ENCODE measurements around the gene TRMT1. TPM values are rescaled to one million over a fixed set of nuclear protein-coding genes. Genes with fewer than 3 reads are reported as not detected.

The TRMT1 gene
- total RNA-seq (2021; fragmentation: NEBNext Ultra II Directional; extraction: Animal tissue kit (Norgen Biotek cat#: 25700)) (96.6 and 99.3 TPM in 2 replicates), polyA plus RNA-seq (2011; rRNA removed) (77.4 and 118 TPM in 2 replicates), polyA minus RNA-seq (2011; rRNA and poly(A)+ RNA removed) (38.6 and 46.1 TPM in 2 replicates)
- polyA plus RNA-seq (2011; cell fraction: cytosol; rRNA removed), result 94.9 TPM
- polyA plus RNA-seq (2011; cell fraction: nucleus; rRNA removed), result 298 TPM
- 66.0 to 95.2 TPM (median 84.7 TPM) in 4 replicates for polyA plus RNA-seq (2012, experiment 1 of 2)
- 75.5 TPM for polyA plus RNA-seq (2012, experiment 2 of 2)
- 69.1 TPM for polyA plus RNA-seq (2013, experiment 1 of 2)
- polyA plus RNA-seq (2013, experiment 2 of 2), result 65.4 TPM
- polyA minus RNA-seq (2011; cell fraction: cytosol; rRNA and poly(A)+ RNA removed), result 52.8 TPM
- polyA minus RNA-seq (2011; cell fraction: nucleus; rRNA and poly(A)+ RNA removed), result 64.4 TPM
- long read RNA-seq, experiment 1, transcript TRMT1-202 (17 exons, 2,142 nt), result major isoform, 7 of 51 reads
- long read RNA-seq, experiment 1, partial matches to known transcripts, result 34 of 51 reads
- long read RNA-seq, experiment 1, other reads (novel, unspliced or antisense), result 6 of 51 reads
- long read RNA-seq, experiment 2, transcript TRMT1-202 (17 exons, 2,142 nt), result major isoform, 44 of 106 reads
- long read RNA-seq, experiment 2, transcript TRMT1-203 (16 exons, 2,263 nt), result minor isoform, 12 of 106 reads
- long read RNA-seq, experiment 2, partial matches to known transcripts, result 12 of 106 reads
- long read RNA-seq, experiment 2, other reads (novel, unspliced or antisense), result 36 of 106 reads

DNA sequence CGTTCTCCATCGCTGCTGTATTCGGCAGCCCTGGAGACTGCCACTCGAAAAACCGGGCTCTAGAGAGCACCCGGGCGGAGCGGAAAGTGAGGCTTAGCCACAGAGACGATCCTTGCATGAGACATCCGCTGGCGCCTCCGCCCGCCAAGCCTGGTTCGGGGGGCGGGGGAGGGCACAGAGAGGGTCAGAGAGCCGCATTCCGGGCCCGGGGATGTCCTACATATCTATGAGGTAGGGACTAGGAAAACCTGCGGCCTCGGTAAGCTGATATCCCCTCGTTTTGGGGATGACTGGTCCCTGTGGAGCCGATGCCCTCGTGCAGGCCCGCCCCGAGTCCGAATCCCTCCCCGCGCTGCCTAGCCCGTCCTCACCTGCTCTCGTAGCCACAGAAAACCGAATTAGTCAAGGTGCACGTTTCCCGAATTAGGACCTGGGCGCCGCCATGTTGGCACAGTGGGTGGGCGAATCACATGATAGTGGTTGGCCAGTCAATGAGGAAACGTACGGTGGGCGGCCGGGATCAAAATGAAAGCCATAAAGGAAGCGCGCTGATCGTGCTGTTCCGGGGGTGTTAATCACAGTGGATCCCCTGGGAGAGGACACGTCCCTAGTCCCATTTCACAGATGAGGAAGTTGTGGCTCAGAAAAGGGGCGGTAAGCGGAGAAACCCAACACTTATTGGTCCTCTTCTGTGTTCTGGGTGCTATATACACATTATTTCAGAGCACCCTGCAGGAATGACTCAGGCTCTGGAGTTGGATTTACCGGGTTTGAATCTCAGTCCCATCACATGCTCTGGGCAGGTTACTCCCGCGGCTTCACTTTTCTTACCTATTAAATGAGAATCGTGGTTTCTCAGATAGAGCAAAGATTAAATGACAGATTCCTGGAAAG lies at the start of gene TRMT1:
Gene TRMT1, minus strand, starts transcription at position 459 of the 894 bp plus-strand sequence. Its CDS starts 341 bp downstream, at position 118.
- Histone ChIP-seq H3K79me2 (ENCODE audit: control insufficient read depth in 1 of 2, insufficient read depth in 2 of 2, low read length in 2 of 2) (peaks cover 32 to 47% of the 10 kb centered on the region in 2 experiments), H3K23me2 (ENCODE audit: low read depth, low read length) (peaks cover 8% of the 10 kb centered on the region; the same call in 1 of the 2 replicates), H2BK120ac (replicated peaks; ENCODE audit: low read depth, low read length) (no peak within 1 kb of the TSS), H2AFZ (ENCODE audit: low read length) (no peak within 1 kb of the TSS), H3K27me3 (replicated peaks in 1 of 4; ENCODE audit: control insufficient read depth in 3 of 4, extremely low read depth in 1 of 4, insufficient read depth in 3 of 4, low read length in 3 of 4) (no peaks in the 10 kb centered on the region), H2AK5ac (ENCODE audit: low read depth, low read length) (no peak within 1 kb of the TSS), H4K20me1 (replicated peaks in 1 of 2; ENCODE audit: control insufficient read depth in 1 of 2, insufficient read depth in 2 of 2, low read length in 2 of 2) (peaks cover 25 to 27% of the 10 kb centered on the region in 2 experiments), H3K4ac (replicated peaks; ENCODE audit: insufficient read length, low read depth, low read length) (peak within 1 kb of the TSS; percentile 60), H3K9ac (replicated peaks in 1 of 4; ENCODE audit: extremely low read depth in 1 of 4, low read depth in 3 of 4, low read length in 3 of 4) (peak within 1 kb of the TSS; percentile 92 to 98 (median 94)), H3K27ac (ENCODE audit: low read depth, low read length) (peak within 1 kb of the TSS; percentile 88), H3K9me3 (ENCODE audit: insufficient read depth in 2 of 2, low read depth in 1 of 2, low read length in 1 of 2) (no peaks in the 10 kb centered on the region), H2BK15ac (ENCODE audit: low read length) (no peak within 1 kb of the TSS), H3K56ac (replicated peaks; ENCODE audit: insufficient read length, low read depth, low read length) (peak within 1 kb of the TSS; percentile 21), H3K18ac (ENCODE audit: extremely low read depth, low read length) (no peak within 1 kb of the TSS), H3K14ac (ENCODE audit: insufficient read length) (no peak within 1 kb of the TSS), H3K23ac (ENCODE audit: insufficient read length) (no peak within 1 kb of the TSS), H3K4me1 (replicated peaks in 1 of 4; ENCODE audit: control insufficient read depth in 3 of 4, insufficient read depth in 4 of 4, low read length in 3 of 4) (peaks cover 14 to 28% (median 23%) of the 10 kb centered on the region in 4 experiments), H3K4me3 (ENCODE audit: extremely low read depth in 1 of 4, insufficient read depth in 2 of 4, low read depth in 3 of 4, low read length in 4 of 4) (peak within 1 kb of the TSS; percentile 80 to 96 (median 90)), H2BK12ac (ENCODE audit: low read depth, low read length) (no peak within 1 kb of the TSS), H3K79me1 (ENCODE audit: low read depth, low read length) (peaks cover 24% of the 10 kb centered on the region), H4K5ac (ENCODE audit: insufficient read length, low read depth, low read length) (peak within 1 kb of the TSS; percentile 57), H3K36me3 (ENCODE audit: control insufficient read depth in 2 of 4, insufficient read depth in 4 of 4, low read length in 3 of 4) (peaks cover 5 to 14% (median 10%) of the 10 kb centered on the region in 4 experiments; a peak in 6 of 8 replicates), H3K4me2 (ENCODE audit: insufficient read depth in 1 of 2, low read depth in 2 of 2, low read length in 2 of 2) (peak within 1 kb of the TSS; percentile 68 to 86), H2BK20ac (ENCODE audit: low read length) (no peak within 1 kb of the TSS), H4K91ac (replicated peaks; ENCODE audit: insufficient read length, low read length) (peak within 1 kb of the TSS; percentile 81), H4K8ac (ENCODE audit: extremely low read depth, insufficient read depth, low read length) (peak within 1 kb of the TSS; percentile 98; the same call in 1 of the 2 replicates), H2BK5ac (ENCODE audit: low read depth, low read length) (peak within 1 kb of the TSS; percentile 85)
- FAIRE-seq (no peak), DNase-seq (ENCODE audit: low read depth in 1 of 2, low spot score in 2 of 2) (peak; percentile 73 to 97)
- 2% methylated on average over 44 of the region's 51 CpGs; no CpG with 5 or more reads in 1 of the 2 experiments for WGBS, 2 experiments (ENCODE audit: extremely low coverage in 1 of 2, insufficient coverage in 1 of 2, insufficient read length in 1 of 2, insufficient replicate concordance in 2 of 2, low coverage in 1 of 2, low lambda C conversion rate in 2 of 2, missing lambda C conversion rate in 1 of 2)
- ChIA-PET CTCF (ENCODE audit: partially characterized antibody) (interaction anchor here (1.0 to 1.4 kb wide), 2 partner anchors 12 to 15 kb away, joined by 3 to 4 read pairs; no protein-coding TSS in a partner anchor), POLR2A (ENCODE audit: partially characterized antibody) (interaction anchor here (0.8 to 19.5 kb wide), 10 partner anchors 12 to 226 kb away, joined by 3 to 228 read pairs (median 26); partner anchors contain the start of genes GCDH, IER2, LYL1 and STX10)
- TF ChIP-seq RBBP5 (IDR thresholded peaks at IDR 0.05; ENCODE audit: borderline replicate concordance, low read depth, low read length) (no peak), JUND (IDR thresholded peaks at IDR 0.05; ENCODE audit: low read length) (no peak), KDM4A (IDR thresholded peaks at IDR 0.05; ENCODE audit: low read depth, low read length, severe bottlenecking) (peak; percentile 15), HDAC6 (IDR thresholded peaks at IDR 0.05; ENCODE audit: low read depth, low read length) (no peak), CTBP2 (IDR thresholded peaks at IDR 0.05; ENCODE audit: borderline replicate concordance, insufficient read depth, insufficient read length, low read length) (no peak)
- TF ChIP-seq, protein P1, sequence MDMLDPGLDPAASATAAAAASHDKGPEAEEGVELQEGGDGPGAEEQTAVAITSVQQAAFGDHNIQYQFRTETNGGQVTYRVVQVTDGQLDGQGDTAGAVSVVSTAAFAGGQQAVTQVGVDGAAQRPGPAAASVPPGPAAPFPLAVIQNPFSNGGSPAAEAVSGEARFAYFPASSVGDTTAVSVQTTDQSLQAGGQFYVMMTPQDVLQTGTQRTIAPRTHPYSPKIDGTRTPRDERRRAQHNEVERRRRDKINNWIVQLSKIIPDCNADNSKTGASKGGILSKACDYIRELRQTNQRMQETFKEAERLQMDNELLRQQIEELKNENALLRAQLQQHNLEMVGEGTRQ (IDR thresholded peaks at IDR 0.05; ENCODE audit: low read length), result peak; percentile 85

All from H1 (cell line).